Activated T-cell treated with anti-CD3 and anti-CD28 coated beads, Interleukin-2, amount 50 U/mL, for 72 hours (primary cell): Measurements from ENCODE around the gene ZNF37A. TPM values are rescaled to one million over a fixed set of nuclear protein-coding genes. Genes with fewer than 3 reads are reported as not detected.
"Not testable (repeated sequence)": the region's sequence is repeated elsewhere in the genome, so short reads cannot be mapped to it uniquely, and the experiment has no call there.

ENCODE experiments used
- ATAC-seq, 2 donors: fragments of 150-1000 bp; cut with Tn5 transposase; replicated peaks in 1 of 2; 2 replicates each; pipeline ENCODE4 v1.10.0; 2021; ENCODE audit warnings: moderate library complexity in 2 of 2, mild to moderate bottlenecking in 1 of 2
- DNase-seq, 2 donors: peaks; one replicate each; pipeline ENCODE4 v3.0.0; 2021 to 2022; ENCODE audit warnings: mixed read lengths in 1 of 2
- H3K27ac Mint-ChIP-seq: one replicate; pipeline ENCODE4 v1.8.0; 2022; ENCODE audit warnings: mild to moderate bottlenecking, moderate library complexity, mixed read lengths
- H3K27me3 Mint-ChIP-seq: one replicate; pipeline ENCODE4 v1.8.0; 2022; ENCODE audit warnings: low read depth, mixed read lengths
- H3K36me3 Mint-ChIP-seq, 2 donors: one replicate each; pipeline ENCODE4 v1.8.0; 2022; ENCODE audit warnings: mixed read lengths in 2 of 2, mild to moderate bottlenecking in 1 of 2; ENCODE audit not compliant: insufficient read depth in 2 of 2
- H3K4me1 Mint-ChIP-seq: one replicate; pipeline ENCODE4 v1.8.0; 2022; ENCODE audit warnings: low read depth, mixed read lengths
- H3K4me3 Mint-ChIP-seq, 2 donors: one replicate each; pipeline ENCODE4 v1.8.0; 2022; ENCODE audit warnings: mild to moderate bottlenecking in 2 of 2, mixed read lengths in 2 of 2, moderate library complexity in 2 of 2
- H3K9me3 Mint-ChIP-seq, 2 donors: one replicate each; pipeline ENCODE4 v1.8.0; 2022; ENCODE audit warnings: mixed read lengths in 2 of 2
- total RNA-seq, 2 donors: library from RNA; stranded (reverse); gene quantifications; one replicate each; pipeline ENCODE4 v1.2.3, GENCODE V29; 2022

The ZNF37A gene
- total RNA-seq, 2 donors from 2014 or later, result 23.7 to 25.3 TPM

DNA sequence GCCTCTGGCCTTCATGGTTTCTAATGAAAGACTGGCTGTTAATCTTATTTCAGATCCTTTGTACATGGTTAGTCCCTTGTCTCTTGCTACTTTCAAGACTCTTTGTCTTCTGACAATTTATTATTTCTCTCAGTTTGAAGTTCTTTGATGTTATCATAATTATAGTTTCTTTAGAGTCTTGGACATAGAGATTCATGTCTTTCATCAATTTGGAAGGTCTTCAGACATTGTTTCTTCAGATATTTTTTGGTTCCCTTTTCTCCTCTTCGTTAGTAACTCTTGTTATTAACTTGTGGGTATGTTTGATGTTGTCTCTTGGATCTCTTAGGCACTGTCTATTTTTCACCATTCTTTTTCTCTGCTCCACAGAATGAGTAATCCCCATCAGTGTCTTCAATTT lies 8.7 kb downstream of the ZNF37A start:
- no peak for ATAC-seq
- peaks cover 62 to 90% of the 10 kb centered on the region in 2 donors for H3K36me3 Mint-ChIP-seq
- peaks cover 4% of the 10 kb centered on the region for H3K4me1 Mint-ChIP-seq
- no peak overlapping the region for H3K27ac Mint-ChIP-seq
- no peak overlapping the region for H3K4me3 Mint-ChIP-seq
- no peak for DNase-seq
- H3K27me3 Mint-ChIP-seq, result no peaks in the 10 kb centered on the region
- H3K9me3 Mint-ChIP-seq, result peaks cover 36 to 37% of the 10 kb centered on the region in 2 donors

DNA sequence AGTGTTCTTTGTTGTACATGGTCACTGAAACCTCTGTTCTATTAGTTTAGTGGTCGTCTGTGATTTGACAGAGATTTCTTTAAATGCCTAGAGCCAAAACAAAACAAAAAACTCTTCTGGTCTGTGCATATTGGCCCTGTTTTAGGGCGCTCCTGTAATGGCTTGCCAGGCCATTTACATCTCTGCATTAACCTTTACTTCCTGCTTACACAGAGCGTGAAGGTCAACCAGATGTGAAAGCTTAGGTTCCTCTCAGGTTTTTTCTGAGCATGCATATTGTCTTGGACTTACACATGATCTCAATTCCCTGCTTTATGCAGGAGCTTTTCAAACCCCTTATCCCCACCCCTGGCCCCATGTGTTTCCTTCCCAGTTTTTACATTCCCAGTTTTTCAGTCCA lies 9.6 kb downstream of the ZNF37A start:
- no peaks in the 10 kb centered on the region for H3K27me3 Mint-ChIP-seq
- ATAC-seq, result no peak
- no peak overlapping the region for H3K4me3 Mint-ChIP-seq
- no peak for DNase-seq
- peaks cover 64 to 89% of the 10 kb centered on the region in 2 donors for H3K36me3 Mint-ChIP-seq
- H3K4me1 Mint-ChIP-seq, result no peaks in the 10 kb centered on the region
- no peak overlapping the region for H3K27ac Mint-ChIP-seq
- H3K9me3 Mint-ChIP-seq, result peaks cover 40 to 41% of the 10 kb centered on the region in 2 donors

DNA sequence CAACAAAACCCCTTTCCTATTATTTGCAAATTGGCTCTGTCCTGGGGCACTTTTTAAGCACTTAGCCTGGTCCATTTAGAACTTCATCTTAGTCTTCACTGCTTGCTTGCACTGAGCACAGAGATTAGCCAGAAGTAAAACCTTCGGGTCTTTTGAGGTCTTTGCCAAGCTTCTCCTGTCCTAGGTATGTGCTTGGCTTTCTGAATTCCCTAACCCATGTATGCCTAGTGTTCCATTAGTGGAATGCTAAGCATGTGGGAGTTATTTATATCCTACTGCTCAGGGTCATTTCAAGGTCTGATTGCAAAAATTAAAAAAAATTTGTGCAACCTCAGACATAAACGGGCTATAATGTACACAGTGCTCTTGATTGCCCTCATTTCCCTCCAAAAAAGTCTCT lies 18.0 kb downstream of the ZNF37A start:
- DNase-seq (no peak), ATAC-seq (no peak)
- Mint-ChIP-seq H3K4me1 (no peaks in the 10 kb centered on the region), H3K9me3 (peaks cover 30 to 39% of the 10 kb centered on the region in 2 donors), H3K27ac (no peak overlapping the region), H3K27me3 (no peaks in the 10 kb centered on the region), H3K4me3 (no peak overlapping the region), H3K36me3 (peaks cover 50 to 77% of the 10 kb centered on the region in 2 donors)

DNA sequence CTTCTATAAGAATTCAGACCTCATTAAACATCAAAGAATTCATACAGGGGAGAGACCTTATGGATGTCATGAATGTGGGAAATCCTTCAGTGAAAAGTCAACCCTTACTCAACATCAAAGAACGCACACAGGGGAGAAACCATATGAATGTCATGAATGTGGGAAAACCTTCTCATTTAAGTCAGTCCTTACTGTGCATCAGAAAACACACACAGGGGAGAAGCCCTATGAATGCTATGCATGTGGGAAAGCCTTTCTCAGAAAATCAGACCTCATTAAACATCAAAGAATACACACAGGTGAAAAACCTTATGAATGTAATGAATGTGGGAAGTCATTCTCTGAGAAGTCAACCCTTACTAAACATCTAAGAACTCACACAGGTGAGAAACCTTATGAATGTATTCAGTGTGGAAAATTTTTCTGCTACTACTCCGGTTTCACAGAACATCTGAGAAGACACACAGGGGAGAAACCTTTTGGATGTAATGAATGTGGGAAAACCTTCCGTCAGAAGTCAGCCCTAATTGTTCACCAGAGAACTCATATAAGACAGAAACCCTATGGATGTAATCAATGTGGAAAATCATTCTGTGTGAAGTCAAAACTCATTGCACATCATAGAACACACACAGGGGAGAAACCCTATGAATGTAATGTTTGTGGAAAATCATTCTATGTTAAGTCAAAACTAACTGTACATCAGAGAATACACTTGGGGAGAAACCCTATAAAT lies 24.1 kb downstream of the ZNF37A start:
- Mint-ChIP-seq H3K36me3 (peaks cover 52 to 78% of the 10 kb centered on the region in 2 donors), H3K27me3 (no peaks in the 10 kb centered on the region), H3K4me1 (no peaks in the 10 kb centered on the region), H3K4me3 (no peak overlapping the region), H3K9me3 (peaks cover 17 to 33% of the 10 kb centered on the region in 2 donors), H3K27ac (peak overlapping the region; percentile 46)
- DNase-seq (no peak), ATAC-seq (no peak)

DNA sequence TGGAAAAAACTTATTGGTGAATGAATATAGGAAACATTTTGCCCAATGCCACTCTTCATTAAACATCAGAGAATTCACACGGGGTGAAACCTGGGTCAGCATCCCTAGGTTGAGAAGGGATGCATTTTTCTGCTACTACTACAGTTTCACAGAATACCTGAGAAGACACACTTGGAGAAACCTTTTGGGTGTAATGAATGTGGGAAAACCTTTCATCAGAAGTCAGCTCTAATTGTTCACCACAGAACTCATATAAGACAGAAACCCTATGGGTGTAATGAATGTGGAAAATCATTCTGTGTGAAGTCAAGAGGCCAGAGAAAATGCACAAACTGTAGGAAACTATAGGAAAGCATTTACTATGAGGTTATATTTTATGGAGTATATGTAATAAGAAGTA lies 24.9 kb downstream of the ZNF37A start:
- Mint-ChIP-seq H3K9me3 (peaks cover 19 to 34% of the 10 kb centered on the region in 2 donors), H3K27ac (no peak overlapping the region), H3K4me1 (no peaks in the 10 kb centered on the region), H3K36me3 (peaks cover 53 to 80% of the 10 kb centered on the region in 2 donors), H3K27me3 (no peaks in the 10 kb centered on the region), H3K4me3 (no peak overlapping the region)
- ATAC-seq, result no peak
- no peak for DNase-seq

DNA sequence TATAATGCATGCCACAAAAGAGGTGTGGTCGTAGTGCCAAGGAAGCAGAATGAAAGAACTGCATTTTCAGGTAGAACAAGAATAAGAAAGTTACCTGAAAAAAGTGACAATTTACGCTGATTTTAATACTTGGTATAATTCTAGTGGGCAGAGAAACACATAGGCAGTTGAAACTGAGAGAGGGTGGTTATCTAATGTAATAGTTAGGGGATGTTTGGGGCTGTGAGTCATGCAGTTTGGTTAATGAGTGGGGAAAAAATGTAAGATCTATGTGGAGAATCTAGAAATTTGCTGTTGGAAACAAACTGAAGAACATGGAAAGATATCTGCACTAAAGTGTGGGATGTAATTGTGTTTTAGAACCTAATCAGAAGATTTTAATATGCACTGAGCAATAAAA lies 33.7 kb downstream of the ZNF37A start:
- no peak for DNase-seq

DNA sequence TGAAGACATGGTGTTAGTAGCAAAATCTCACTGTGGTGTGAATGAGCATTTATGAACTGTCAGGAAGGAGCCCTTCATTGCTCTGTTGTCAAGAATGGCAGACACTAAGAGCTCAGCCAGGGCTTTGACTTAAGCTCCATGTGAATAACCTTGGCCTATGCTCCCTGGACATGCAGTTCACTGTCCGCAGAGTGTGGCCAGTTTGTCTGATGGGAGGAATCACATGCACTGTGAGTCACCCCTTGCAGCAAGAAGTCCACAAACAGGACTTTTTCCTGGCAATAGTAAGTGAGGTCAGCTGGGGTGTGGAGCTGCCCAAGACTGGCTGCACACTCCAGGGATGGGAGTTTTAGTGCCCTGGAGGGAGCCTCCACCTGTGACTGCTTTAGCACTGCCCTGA lies 49.5 kb downstream of the ZNF37A start:
- H3K4me3 Mint-ChIP-seq, result no peak overlapping the region
- H3K36me3 Mint-ChIP-seq, result peaks cover 2 to 4% of the 10 kb centered on the region in 2 donors
- H3K4me1 Mint-ChIP-seq, result no peaks in the 10 kb centered on the region
- peaks cover 5 to 10% of the 10 kb centered on the region in 2 donors for H3K9me3 Mint-ChIP-seq
- ATAC-seq (no peak), DNase-seq (no peak)
- no peak overlapping the region for H3K27ac Mint-ChIP-seq
- no peaks in the 10 kb centered on the region for H3K27me3 Mint-ChIP-seq

More for the DNA sequence above, 33.7 kb downstream of the ZNF37A start:
- no peaks in the 10 kb centered on the region for H3K4me1 Mint-ChIP-seq
- no peak overlapping the region for H3K4me3 Mint-ChIP-seq
- peaks cover 36 to 47% of the 10 kb centered on the region in 2 donors for H3K9me3 Mint-ChIP-seq
- ATAC-seq, result no peak
- peaks cover 18 to 44% of the 10 kb centered on the region in 2 donors for H3K36me3 Mint-ChIP-seq
- H3K27ac Mint-ChIP-seq, result no peak overlapping the region
- H3K27me3 Mint-ChIP-seq, result no peaks in the 10 kb centered on the region

DNA sequence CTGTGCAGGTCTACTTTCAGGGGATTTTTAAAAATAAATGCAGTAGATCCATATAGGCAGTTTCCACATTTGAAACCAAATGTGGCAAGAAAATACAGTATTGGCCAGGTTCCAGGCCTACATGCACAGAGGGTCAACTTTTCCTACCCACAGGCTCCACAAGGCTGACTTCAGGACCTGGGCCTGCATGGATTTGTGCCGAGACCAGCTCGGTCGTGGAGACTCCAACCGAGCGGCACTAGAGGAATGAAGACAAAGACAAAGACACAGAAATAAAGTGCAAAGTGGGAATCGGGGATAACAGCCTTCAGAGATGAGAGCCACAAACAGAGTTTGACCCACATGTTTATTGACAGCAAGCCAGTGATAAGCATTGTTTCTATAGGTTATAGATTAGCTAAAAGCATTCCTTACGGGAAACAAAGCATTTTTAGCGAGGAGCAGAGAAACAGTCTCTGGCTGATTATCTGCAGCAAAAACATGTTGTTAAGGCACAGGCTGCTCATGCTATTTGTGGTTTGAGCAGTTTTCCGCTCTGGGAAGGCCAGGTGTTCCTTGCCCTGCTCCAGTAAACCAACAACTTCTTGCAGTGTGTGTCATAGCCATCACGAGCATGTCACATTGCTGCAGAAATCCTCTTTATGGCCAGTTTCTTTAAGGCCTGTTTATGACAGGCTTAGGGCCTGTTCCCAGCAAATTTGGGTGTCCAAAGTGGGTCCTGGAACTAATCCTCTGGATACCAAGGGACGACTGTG lies 52.6 kb downstream of the ZNF37A start:
- H3K4me1 Mint-ChIP-seq, result no peaks in the 10 kb centered on the region
- peaks cover 9 to 16% of the 10 kb centered on the region in 2 donors for H3K9me3 Mint-ChIP-seq
- DNase-seq (no peak), ATAC-seq (no peak)
- no peaks in the 10 kb centered on the region for H3K27me3 Mint-ChIP-seq
- H3K36me3 Mint-ChIP-seq, result peaks cover 0 to 4% of the 10 kb centered on the region in 2 donors
- H3K27ac Mint-ChIP-seq, result no peak overlapping the region
- no peak overlapping the region for H3K4me3 Mint-ChIP-seq

DNA sequence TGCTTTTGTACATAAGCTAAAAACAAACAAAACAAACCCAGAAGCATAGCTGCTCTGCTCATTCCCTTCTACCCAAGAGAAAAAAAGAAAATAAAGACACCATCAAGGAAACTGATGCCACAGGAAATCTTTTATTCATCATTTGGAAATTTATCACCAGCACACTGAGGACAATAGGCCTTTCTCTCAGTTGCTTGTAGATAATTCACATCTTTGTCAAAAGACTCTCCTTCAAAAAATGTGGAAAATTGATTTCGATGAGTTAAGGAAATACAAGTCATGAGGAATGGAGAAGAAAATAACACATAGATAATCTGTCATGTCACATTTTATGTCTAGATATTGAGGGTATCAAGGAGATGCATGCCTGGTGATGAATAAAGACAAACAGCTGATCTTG lies 53.5 kb downstream of the ZNF37A start:
- no peak overlapping the region for H3K4me3 Mint-ChIP-seq
- no peak for DNase-seq

DNA sequence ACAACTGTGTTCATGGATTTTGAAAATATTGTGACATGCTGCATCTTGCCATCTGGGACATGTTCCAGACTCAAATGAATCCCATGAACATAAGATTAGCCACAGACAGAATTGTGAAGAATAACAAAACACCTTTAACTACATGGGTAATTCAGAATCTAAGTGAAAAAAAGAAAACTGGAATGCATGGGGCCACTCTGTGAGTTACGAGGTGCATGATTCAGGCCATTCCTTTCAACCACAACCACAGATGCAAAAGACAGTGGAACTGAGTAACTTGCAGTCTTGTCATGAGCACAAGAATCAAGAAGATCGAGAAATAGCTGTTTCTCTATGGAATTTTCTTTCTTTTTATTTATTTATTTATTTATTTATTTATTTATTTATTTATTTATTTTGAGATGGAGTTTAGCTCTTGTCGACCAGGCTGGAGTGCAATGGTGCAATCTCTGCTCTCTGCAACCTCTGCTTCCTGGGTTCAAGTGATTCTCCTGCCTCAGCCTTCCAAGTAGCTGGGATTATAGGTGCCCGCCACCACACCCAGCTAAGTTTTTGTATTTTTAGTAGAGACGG lies 56.8 kb downstream of the ZNF37A start:
- not testable (repeated sequence) for H3K36me3 Mint-ChIP-seq, H3K27ac Mint-ChIP-seq, H3K9me3 Mint-ChIP-seq, ATAC-seq, H3K27me3 Mint-ChIP-seq, H3K4me1 Mint-ChIP-seq, H3K4me3 Mint-ChIP-seq, DNase-seq

More for the DNA sequence above, 53.5 kb downstream of the ZNF37A start:
- H3K27me3 Mint-ChIP-seq, result no peaks in the 10 kb centered on the region
- H3K4me1 Mint-ChIP-seq, result no peaks in the 10 kb centered on the region
- no peak for ATAC-seq
- peaks cover 7 to 14% of the 10 kb centered on the region in 2 donors for H3K9me3 Mint-ChIP-seq
- H3K27ac Mint-ChIP-seq, result no peak overlapping the region
- peaks cover 0 to 4% of the 10 kb centered on the region in 2 donors for H3K36me3 Mint-ChIP-seq

DNA sequence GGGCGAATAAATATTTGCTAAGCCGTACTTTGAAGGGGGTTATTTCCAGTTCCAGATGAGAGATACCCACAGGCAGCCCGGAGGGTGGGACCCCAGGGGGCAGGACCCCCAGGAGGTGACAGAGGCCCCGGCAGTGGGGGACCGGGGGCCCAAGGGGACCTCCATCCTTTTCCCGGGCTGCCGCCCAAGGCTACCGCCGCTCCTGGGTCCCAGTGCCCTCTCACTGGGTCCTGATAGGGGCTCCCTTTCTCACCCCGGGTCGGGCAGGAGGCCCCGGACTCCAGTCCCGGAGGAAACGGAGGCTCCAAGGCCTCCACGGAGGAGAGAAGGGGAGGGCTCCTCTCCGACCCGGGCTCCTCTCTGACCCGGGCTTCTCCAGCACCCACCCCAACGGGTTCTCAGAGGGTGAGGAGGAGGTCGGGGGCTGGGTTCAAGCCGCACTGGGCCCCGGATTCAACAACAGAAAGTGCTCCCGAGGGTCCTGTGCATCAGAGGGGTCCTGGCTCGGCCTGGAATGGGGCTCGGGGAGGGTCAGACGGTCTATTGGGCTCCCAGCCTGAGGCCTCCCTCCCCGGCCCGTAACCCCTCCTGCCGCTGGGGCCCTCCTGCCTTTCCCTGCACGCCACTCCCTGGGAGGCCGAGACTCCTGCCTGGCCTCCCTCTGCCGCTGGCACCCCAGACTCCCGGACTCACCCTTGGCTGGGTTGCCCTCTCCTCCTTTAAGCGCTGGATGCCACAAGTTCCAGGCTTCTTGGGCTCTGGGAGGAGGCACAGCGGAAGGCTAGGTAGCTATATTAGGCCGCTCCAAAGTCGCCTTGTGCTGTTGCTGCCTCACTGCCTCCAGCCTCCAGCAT lies 62.5 kb downstream of the ZNF37A start:
- no peaks in the 10 kb centered on the region for H3K27me3 Mint-ChIP-seq
- no peak for ATAC-seq

DNA sequence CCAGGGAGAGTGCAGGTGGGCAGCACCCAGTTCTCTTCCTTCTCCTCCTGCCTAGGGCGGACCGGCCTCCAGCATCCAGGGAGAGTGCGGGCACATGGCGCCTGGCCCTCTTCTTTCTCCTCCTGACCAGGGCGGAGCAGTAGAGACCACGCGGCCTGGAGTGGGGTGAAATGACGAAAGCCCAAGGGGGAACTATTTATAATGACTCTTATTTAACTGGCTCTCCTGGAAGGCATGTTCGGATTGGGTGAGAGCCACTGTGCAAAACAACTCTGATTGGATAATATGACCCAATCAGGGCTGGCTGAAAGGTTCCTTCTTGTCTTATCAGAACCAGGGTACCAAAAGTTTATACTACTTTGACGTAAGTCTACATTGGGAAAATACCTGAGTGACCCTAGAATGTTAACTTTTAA lies 63.1 kb downstream of the ZNF37A start:
- no peak overlapping the region for H3K27ac Mint-ChIP-seq
- no peak for DNase-seq
- H3K27me3 Mint-ChIP-seq, result no peaks in the 10 kb centered on the region
- H3K9me3 Mint-ChIP-seq, result peaks cover 9 to 11% of the 10 kb centered on the region in 2 donors
- no peak for ATAC-seq
- H3K4me1 Mint-ChIP-seq, result no peaks in the 10 kb centered on the region
- peaks cover 5 to 6% of the 10 kb centered on the region in 2 donors for H3K36me3 Mint-ChIP-seq
- H3K4me3 Mint-ChIP-seq, result no peak overlapping the region

More for the DNA sequence above, 62.5 kb downstream of the ZNF37A start:
- Mint-ChIP-seq H3K9me3 (peaks cover 9 to 11% of the 10 kb centered on the region in 2 donors), H3K36me3 (peaks cover 5 to 6% of the 10 kb centered on the region in 2 donors), H3K27ac (no peak overlapping the region), H3K4me3 (no peak overlapping the region), H3K4me1 (no peaks in the 10 kb centered on the region)
- DNase-seq, result no peak
